ENCODE measurements around the gene SOX10.
"Not testable (repeated sequence)": the region's sequence is repeated elsewhere in the genome, so short reads cannot be mapped to it uniquely, and the experiment has no call there.

The SOX10 gene

DNA sequence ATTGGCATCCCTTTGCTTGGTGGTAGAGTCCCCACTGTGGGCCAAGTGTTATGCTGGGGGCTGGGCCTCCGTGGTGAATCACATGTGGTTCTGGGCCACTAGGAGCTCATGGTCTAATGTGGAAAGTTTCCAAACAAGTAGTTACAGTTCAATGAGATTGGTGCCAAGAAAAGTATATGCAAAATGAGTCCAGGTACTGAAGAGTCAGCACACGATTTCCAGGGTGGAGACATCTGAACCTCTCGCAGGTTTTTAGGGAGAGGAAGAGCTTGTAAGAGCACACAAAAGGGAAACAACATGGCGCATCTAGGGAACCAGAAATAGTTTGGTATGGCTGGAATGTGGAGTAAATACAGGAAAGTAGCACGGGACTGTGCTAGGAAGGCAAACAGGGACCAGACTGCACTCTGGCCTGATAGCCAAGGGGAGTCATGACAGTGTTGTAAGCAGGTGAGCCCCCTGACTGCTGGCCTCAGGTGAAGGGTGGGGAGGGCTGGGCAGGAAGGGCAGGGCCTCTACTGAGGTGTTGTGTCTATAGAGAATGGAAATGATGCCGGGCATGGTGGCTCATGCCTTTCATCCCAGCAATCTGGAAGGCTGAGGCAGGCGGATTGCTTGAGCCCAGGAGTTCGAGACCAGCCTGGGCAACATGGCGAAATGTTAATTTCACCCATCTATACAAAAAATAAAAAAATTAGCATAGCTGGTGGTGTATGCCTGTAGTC lies 18.3 kb downstream of the SOX10 start:
- in situ Hi-C loops (cut with MboI; ENCODE audit: low sequenced_read_pairs) = no loop called here

- in situ Hi-C loops (cut with MboI; ENCODE audit: low sequenced_read_pairs) = no loop called here
These were observed 23.3 kb downstream of the SOX10 start for GRCh38 chr22:37961062-37961461.

GRCh38 chr22:37959231-37959825 lies 25.0 kb downstream of the SOX10 start:
- in situ Hi-C loops (cut with MboI; ENCODE audit: low sequenced_read_pairs) = no loop called here

DNA sequence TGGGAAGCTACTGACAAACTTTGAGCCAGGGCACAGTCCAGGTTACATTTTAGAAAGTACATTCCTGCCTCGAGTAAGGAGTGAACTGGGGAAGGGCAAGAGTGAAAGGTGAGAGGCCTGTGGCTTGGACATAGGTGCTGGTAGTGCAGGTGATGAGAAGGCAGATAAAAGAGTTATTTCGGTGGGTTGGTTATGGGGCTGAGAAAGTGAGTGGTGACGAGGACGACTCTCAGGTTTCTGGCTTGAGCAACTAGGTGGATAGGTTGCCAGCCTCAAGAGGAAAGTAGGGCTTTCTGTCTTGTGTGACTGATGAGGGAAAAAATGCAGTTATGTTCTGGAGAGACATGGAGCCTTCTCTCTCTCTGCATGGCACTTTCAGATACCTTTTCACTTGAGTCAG lies 27.1 kb downstream of the SOX10 start:
- in situ Hi-C loops (cut with MboI; ENCODE audit: low sequenced_read_pairs) = no loop called here

GRCh38 chr22:37955825-37956397 lies 28.4 kb downstream of the SOX10 start:
- in situ Hi-C loops (cut with MboI; ENCODE audit: low sequenced_read_pairs) = not testable (repeated sequence)

GRCh38 chr22:37954686-37955085 lies 29.7 kb downstream of the SOX10 start:
- in situ Hi-C loops (cut with MboI; ENCODE audit: low sequenced_read_pairs) = no loop called here

DNA sequence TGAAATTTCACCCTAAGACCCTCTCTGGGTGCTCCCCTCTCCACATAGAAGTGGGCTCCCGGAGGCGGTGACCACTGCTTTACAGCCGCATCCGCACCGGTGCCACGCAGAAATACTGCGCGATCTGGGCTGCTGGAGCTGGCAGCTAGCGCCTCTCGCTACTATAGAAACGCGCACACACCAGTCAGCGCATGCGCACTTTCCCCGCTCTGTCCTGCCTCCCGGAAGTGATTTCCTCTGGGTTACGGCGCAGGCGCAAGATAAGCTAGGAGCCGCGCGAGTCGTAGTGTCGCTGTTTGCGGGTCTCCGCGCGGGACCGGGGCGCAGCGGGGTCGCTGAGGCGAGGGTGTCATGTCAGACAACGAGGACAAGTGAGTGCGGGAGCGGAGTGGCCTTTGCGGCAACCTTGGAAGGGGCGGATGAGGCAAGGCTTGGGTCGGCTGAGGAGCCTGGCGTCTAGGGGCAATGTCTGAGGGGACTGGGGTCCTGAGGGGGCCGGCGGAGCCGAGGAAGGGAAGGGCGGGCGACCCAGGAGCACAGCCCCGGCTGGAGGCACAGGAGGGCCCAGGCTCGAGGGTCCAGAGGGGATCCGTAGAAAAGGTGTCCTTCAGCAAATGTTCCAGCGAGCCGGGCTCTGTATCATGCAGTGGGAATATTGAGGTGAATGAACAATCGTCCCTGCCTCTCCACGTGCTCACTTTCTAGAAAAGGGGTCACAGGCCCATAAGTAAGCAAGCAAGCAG lies 30.7 kb downstream of the SOX10 start, which contains the start of the genes C22orf23 and POLR2F:
Gene C22orf23, minus strand, starts transcription at position 165 of the 743 bp plus-strand sequence. CDS start 452 bp downstream, outside the sequence.
Gene POLR2F, plus strand, starts transcription at position 263 of the 743 bp plus-strand sequence. Its CDS starts 89 bp downstream, at position 352.
- in situ Hi-C loops (cut with MboI; ENCODE audit: low sequenced_read_pairs) = no loop called here

- in situ Hi-C loops (cut with MboI; ENCODE audit: low sequenced_read_pairs) = no loop called here
These were observed 31.3 kb downstream of the SOX10 start for GRCh38 chr22:37953062-37953436.

- in situ Hi-C loops (cut with MboI; ENCODE audit: low sequenced_read_pairs) = not testable (repeated sequence)
These were observed 31.7 kb downstream of the SOX10 start for GRCh38 chr22:37952629-37953028.

DNA sequence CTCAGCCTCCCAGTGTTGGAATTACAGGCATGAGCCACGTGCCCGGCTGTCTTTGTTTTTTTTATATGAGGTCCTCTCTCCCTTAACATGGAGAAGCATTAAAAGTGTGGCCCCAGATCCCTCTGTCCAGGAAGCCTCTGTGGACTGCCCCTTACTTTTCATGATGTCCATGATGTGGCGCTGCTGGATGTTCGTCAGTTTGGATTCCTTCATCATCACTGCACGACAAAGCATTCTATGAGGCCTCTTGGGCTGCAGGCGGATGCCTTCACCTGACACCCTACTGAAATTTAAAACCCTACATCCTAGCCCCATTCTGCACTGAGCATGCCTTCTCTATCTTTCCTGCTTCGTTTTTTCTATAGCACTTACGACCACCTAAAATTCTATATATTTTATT lies 33.0 kb downstream of the SOX10 start:
- in situ Hi-C loops (cut with MboI; ENCODE audit: low sequenced_read_pairs) = no loop called here

DNA sequence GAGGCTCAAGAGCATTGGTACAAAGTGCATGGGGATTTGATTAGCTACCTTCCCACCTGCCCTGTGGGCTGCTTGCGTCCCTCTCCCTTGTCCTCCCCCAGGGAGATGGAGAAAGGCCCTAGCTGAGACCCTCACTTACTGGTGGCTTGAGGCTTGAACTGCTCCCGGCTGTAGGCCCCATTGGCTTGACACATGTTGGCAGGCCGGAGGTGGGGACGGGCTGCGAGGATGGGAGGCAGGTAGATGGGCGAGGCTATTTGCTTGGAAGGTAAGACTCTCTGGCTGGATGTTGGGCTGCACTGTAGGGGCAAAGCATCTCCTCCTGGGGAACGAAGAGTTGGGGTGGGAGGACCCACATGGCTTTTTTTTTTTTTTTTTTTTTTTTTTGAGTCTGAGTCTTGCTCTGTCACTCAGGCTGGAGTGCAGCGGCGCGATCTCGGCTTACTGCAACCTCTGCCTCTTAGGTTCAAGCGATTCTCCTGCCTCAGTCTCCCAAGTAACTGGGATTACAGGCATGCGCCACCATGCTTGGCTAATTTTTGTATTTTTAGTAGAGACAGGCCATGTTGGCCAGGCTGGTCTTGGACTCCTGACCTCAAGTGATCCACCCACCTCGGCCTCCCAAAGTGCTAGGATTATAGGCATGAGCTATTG lies 37.1 kb downstream of the SOX10 start:
- in situ Hi-C loops (cut with MboI; ENCODE audit: low sequenced_read_pairs) = not testable (repeated sequence)

DNA sequence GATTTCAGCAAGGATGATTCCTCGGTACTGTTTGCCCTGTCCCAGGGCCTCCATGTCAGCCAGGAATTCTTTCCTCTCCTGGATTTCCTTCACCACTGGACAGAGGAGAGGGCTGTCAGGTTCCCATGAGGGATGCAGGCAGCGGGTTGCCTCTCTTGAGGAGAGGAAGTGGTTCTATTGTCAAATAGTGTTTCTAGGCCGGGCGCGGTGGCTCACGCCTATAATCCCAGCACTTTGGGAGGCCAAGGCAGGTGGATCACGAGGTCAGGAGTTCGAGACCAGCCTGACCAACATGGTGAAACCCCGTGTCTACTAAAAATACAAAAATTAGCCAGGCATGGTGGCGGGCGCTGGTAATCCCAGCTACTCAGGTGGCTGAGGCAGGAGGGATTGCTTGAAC lies 39.9 kb downstream of the SOX10 start:
- in situ Hi-C loops (cut with MboI; ENCODE audit: low sequenced_read_pairs) = not testable (repeated sequence)

GRCh38 chr22:37943825-37944198 lies 40.5 kb downstream of the SOX10 start:
- in situ Hi-C loops (cut with MboI; ENCODE audit: low sequenced_read_pairs) = no loop called here

GRCh38 chr22:37943136-37943824 lies 41.1 kb downstream of the SOX10 start:
- in situ Hi-C loops (cut with MboI; ENCODE audit: low sequenced_read_pairs) = no loop called here

GRCh38 chr22:37942133-37942532 lies 42.2 kb downstream of the SOX10 start:
- in situ Hi-C loops (cut with MboI; ENCODE audit: low sequenced_read_pairs) = no loop called here

GRCh38 chr22:37940698-37941376 lies 43.5 kb downstream of the SOX10 start:
- in situ Hi-C loops (cut with MboI; ENCODE audit: low sequenced_read_pairs) = no loop called here

GRCh38 chr22:37933711-37934376 lies 50.5 kb downstream of the SOX10 start:
- in situ Hi-C loops (cut with MboI; ENCODE audit: low sequenced_read_pairs) = no loop called here

- in situ Hi-C loops (cut with MboI; ENCODE audit: low sequenced_read_pairs) = no loop called here
These were observed 51.4 kb downstream of the SOX10 start for GRCh38 chr22:37932821-37933578.

DNA sequence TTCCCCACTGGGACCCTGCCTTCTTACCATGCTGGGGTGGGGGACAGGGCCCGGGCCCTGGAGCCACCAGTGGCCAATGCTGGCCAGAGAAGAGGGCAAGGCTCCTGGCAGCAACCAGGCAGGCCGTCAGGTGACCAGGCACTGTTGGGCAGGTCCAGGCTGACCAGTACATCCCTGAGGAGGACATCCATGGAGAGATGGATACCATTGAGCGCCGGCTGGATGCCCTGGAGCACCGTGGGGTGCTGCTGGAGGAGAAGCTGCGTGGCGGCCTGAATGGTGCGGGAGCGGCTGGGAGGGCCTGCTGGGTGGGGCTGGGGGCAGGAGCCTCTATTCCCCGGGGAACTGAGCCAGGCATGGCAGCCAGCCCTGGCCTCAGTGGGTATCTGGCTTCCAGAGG lies 52.0 kb downstream of the SOX10 start:
- in situ Hi-C loops (cut with MboI; ENCODE audit: low sequenced_read_pairs) = no loop called here

All from HL-60/S4 treated with phorbol 12-myristate 13-acetate at 8.2 ng/mL for 4 days and 3 days (cell line).